Panc1 (cell line): Measurements from ENCODE around the gene BPTF. TPM values are rescaled to one million over a fixed set of nuclear protein-coding genes. Genes with fewer than 3 reads are reported as not detected.

Experiments used
- ATAC-seq: fragments of 200-7000 bp; cut with Tn5 transposase; 2 replicates; pipeline ENCODE4 v1.9.1; 2020; ENCODE audit warnings: mild to moderate bottlenecking, moderate library complexity
- BruUV-seq: library from RNA; stranded (reverse); fragments of 400-500 nt; replicated peaks from 2 replicates; lab custom pipeline; 2021; lab: Mats Ljungman, UMichigan
- CTCF ChIA-PET: fragments of 300-600 bp; sonication (Branson Sonifier 250); formaldehyde crosslinking; loops from one replicate; lab custom pipeline; 2022; ENCODE audit warnings: antibody characterized with exemption; lab: Charles Lee
- POLR2A ChIA-PET: fragments of 300-600 bp; sonication (Branson Sonifier 250); formaldehyde crosslinking; loops from one replicate; lab custom pipeline; 2022; ENCODE audit warnings: antibody characterized with exemption; lab: Charles Lee
- DNase-seq: peaks from one replicate; pipeline ENCODE4 v3.0.0-alpha.2; 2010; ENCODE audit warnings: low read depth, low spot score
- H3K27ac ChIP-seq: 2 replicates; pipeline ENCODE4 v1.5.1; 2011; ENCODE audit warnings: mild to moderate bottlenecking, low read length, inconsistent platforms
- H3K27me3 ChIP-seq: fragments of 200-500 bp; sonication (Bioruptor generic); 2 replicates; pipeline ENCODE4 v1.6.0; 2014; ENCODE audit warnings: low read length, inconsistent platforms; ENCODE audit not compliant: control insufficient read depth, insufficient read depth
- H3K36me3 ChIP-seq: fragments of 200-500 bp; sonication (Bioruptor generic); 2 replicates; pipeline ENCODE4 v1.5.1; 2014; ENCODE audit warnings: inconsistent platforms, mild to moderate bottlenecking, low read length, moderate library complexity; ENCODE audit not compliant: control insufficient read depth, insufficient read depth
- H3K4me1 ChIP-seq: 2 replicates; pipeline ENCODE4 v1.5.1; 2011; ENCODE audit warnings: inconsistent platforms, mild to moderate bottlenecking, low read length, moderate library complexity; ENCODE audit not compliant: control insufficient read depth, insufficient read depth
- H3K4me3 ChIP-seq, 2 experiments: 2 replicates each; pipeline ENCODE4 v1.5.1; 2011 to 2012; ENCODE audit warnings: low read depth in 2 of 2, low read length in 2 of 2, mild to moderate bottlenecking in 2 of 2, inconsistent platforms in 1 of 2, moderate library complexity in 1 of 2
- H3K9me3 ChIP-seq: fragments of 200-500 bp; sonication (Bioruptor generic); 2 replicates; pipeline ENCODE4 v1.5.1; 2014; ENCODE audit warnings: low read depth, mild to moderate bottlenecking, inconsistent platforms, low read length, moderate library complexity; ENCODE audit not compliant: control insufficient read depth, insufficient read depth
- CTCF ChIP-seq: fragments of 450-650 bp; IDR thresholded peaks from 2 replicates; pipeline ENCODE4 v1.5.1; 2017; ENCODE audit warnings: mild to moderate bottlenecking
- POLR2AphosphoS5 ChIP-seq: IDR thresholded peaks from 2 replicates; pipeline ENCODE4 v1.6.1; 2012; ENCODE audit warnings: mild to moderate bottlenecking, low read depth, low read length, moderate library complexity
- SIN3A ChIP-seq: IDR thresholded peaks from 2 replicates; pipeline ENCODE4 v1.6.1; 2012; ENCODE audit warnings: low read depth, mild to moderate bottlenecking, low read length, moderate library complexity, borderline replicate concordance; ENCODE audit not compliant: insufficient read depth
- TCF7L2 ChIP-seq: IDR thresholded peaks from 2 replicates; pipeline ENCODE4 v1.6.1; 2011; ENCODE audit warnings: mild to moderate bottlenecking, low read depth, low read length, inconsistent platforms
- in situ Hi-C: cut with HindIII; loops from 2 replicates; pipeline ENCODE4 v1.10.0; 2016; ENCODE audit warnings: low sequenced_read_pairs, low pct_unique_long_range_greater_than_20kb
- intact Hi-C: fragments of 100-400 bp; cut with micrococcal nuclease; formaldehyde crosslinking; loops from one replicate; pipeline ENCODE4 v1.10.0; 2022; ENCODE audit not compliant: unreplicated experiment
- total RNA-seq: library from RNA; stranded (reverse); gene quantifications from one replicate; pipeline ENCODE4 v1.2.1, GENCODE V29; 2021; ENCODE audit not compliant: unreplicated experiment
- TF ChIP-seq, protein P1 (sequence below), 2 experiments: IDR thresholded peaks; 2 replicates each; pipeline ENCODE4 v1.6.1; 2011 to 2012; ENCODE audit warnings: low read depth in 2 of 2, control low read depth in 1 of 2, low read length in 1 of 2, mild to moderate bottlenecking in 1 of 2, moderate library complexity in 1 of 2; ENCODE audit not compliant: insufficient read depth in 1 of 2

BPTF gene
- total RNA-seq, 1 experiment from 2014 or later = 51.1 TPM

GRCh38 chr17:67998466-67998865 is 173.2 kb downstream of the BPTF start:
- TF ChIP-seq, protein P1, sequence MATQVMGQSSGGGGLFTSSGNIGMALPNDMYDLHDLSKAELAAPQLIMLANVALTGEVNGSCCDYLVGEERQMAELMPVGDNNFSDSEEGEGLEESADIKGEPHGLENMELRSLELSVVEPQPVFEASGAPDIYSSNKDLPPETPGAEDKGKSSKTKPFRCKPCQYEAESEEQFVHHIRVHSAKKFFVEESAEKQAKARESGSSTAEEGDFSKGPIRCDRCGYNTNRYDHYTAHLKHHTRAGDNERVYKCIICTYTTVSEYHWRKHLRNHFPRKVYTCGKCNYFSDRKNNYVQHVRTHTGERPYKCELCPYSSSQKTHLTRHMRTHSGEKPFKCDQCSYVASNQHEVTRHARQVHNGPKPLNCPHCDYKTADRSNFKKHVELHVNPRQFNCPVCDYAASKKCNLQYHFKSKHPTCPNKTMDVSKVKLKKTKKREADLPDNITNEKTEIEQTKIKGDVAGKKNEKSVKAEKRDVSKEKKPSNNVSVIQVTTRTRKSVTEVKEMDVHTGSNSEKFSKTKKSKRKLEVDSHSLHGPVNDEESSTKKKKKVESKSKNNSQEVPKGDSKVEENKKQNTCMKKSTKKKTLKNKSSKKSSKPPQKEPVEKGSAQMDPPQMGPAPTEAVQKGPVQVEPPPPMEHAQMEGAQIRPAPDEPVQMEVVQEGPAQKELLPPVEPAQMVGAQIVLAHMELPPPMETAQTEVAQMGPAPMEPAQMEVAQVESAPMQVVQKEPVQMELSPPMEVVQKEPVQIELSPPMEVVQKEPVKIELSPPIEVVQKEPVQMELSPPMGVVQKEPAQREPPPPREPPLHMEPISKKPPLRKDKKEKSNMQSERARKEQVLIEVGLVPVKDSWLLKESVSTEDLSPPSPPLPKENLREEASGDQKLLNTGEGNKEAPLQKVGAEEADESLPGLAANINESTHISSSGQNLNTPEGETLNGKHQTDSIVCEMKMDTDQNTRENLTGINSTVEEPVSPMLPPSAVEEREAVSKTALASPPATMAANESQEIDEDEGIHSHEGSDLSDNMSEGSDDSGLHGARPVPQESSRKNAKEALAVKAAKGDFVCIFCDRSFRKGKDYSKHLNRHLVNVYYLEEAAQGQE (IDR thresholded peaks at IDR 0.05; ENCODE audit: insufficient read depth in 1 of 2, low read depth in 2 of 2, low read length in 1 of 2) = no peak
- no peaks in the 10 kb centered on the region for H3K9me3 ChIP-seq
- H3K4me3 ChIP-seq = no peak overlapping the region
- intact Hi-C loops = no loop called here
- no peaks in the 10 kb centered on the region for H3K27me3 ChIP-seq
- H3K27ac ChIP-seq = no peak overlapping the region
- no peaks in the 10 kb centered on the region for H3K36me3 ChIP-seq
- peaks cover 9% of the 10 kb centered on the region for H3K4me1 ChIP-seq
- DNase-seq = no peak
- ChIA-PET POLR2A (no interaction called here), CTCF (no interaction called here)
- ATAC-seq = no peak
- in situ Hi-C loops = no loop called here
- no TSS peak for BruUV-seq

- no peak for DNase-seq
- no peaks in the 10 kb centered on the region for H3K36me3 ChIP-seq
- no peak for TF ChIP-seq TCF7L2
- intact Hi-C loops = no loop called here
- POLR2A ChIA-PET = no interaction called here
- no peaks in the 10 kb centered on the region for H3K27me3 ChIP-seq
- peak; percentile 67 for ATAC-seq
- in situ Hi-C loops = no loop called here
- peaks cover 9% of the 10 kb centered on the region for H3K4me1 ChIP-seq
- no peaks in the 10 kb centered on the region for H3K9me3 ChIP-seq
- H3K27ac ChIP-seq = no peak overlapping the region
- CTCF ChIA-PET = interaction anchor here (0.5 kb wide), 1 partner anchor 9 kb away, joined by 5 read pairs; no protein-coding TSS in a partner anchor
- no TSS peak for BruUV-seq
- H3K4me3 ChIP-seq = no peak overlapping the region
These were observed 174.1 kb downstream of the BPTF start for GRCh38 chr17:67999291-67999911.

DNA sequence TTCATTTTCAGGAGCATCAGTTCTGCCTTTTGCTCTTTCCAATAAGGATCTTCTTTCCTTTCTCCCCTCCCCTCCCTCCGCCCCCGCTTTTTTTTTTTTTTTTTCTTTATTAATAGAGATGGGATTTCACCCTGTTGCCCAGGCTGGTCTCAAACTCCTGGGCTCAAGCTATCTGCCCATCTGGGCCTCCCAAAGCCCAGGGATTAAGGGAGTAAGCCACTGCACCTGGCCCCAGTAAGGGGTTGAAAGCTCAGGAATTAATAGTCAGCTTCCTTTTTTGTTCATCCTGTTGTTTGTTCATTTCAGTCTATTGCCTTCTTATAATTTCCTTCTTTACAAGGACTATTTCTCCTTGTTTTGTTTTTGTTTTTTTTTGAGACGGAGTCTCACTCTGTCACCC is 178.9 kb downstream of the BPTF start:
- Histone ChIP-seq H3K4me1 (no peaks in the 10 kb centered on the region; the same call in 1 of the 2 replicates), H3K27me3 (no peaks in the 10 kb centered on the region), H3K9me3 (no peaks in the 10 kb centered on the region), H3K36me3 (no peaks in the 10 kb centered on the region), H3K27ac (no peak overlapping the region), H3K4me3 (no peak overlapping the region)
- TF ChIP-seq POLR2AphosphoS5 = no peak
- no peak for TF ChIP-seq CTCF
- TF ChIP-seq SIN3A = no peak
- TF ChIP-seq, protein P1 (IDR thresholded peaks at IDR 0.05; ENCODE audit: insufficient read depth in 1 of 2, low read depth in 2 of 2, low read length in 1 of 2) = no peak
- TF ChIP-seq TCF7L2 = no peak
- intact Hi-C loops = no loop called here
- no peak for DNase-seq
- ChIA-PET POLR2A (no interaction called here), CTCF (no interaction called here)
- in situ Hi-C loops = no loop called here
- no peak for ATAC-seq
- no TSS peak for BruUV-seq
